ELF-1 (cell line): ENCODE data around the gene PLA2G4B.

Source experiments
- DNase-seq: peaks from one replicate; pipeline ENCODE4 v3.0.0-alpha.2; 2016; ENCODE audit warnings: low read depth, low spot score

The PLA2G4B gene, protein sequence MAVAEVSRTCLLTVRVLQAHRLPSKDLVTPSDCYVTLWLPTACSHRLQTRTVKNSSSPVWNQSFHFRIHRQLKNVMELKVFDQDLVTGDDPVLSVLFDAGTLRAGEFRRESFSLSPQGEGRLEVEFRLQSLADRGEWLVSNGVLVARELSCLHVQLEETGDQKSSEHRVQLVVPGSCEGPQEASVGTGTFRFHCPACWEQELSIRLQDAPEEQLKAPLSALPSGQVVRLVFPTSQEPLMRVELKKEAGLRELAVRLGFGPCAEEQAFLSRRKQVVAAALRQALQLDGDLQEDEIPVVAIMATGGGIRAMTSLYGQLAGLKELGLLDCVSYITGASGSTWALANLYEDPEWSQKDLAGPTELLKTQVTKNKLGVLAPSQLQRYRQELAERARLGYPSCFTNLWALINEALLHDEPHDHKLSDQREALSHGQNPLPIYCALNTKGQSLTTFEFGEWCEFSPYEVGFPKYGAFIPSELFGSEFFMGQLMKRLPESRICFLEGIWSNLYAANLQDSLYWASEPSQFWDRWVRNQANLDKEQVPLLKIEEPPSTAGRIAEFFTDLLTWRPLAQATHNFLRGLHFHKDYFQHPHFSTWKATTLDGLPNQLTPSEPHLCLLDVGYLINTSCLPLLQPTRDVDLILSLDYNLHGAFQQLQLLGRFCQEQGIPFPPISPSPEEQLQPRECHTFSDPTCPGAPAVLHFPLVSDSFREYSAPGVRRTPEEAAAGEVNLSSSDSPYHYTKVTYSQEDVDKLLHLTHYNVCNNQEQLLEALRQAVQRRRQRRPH

DNA sequence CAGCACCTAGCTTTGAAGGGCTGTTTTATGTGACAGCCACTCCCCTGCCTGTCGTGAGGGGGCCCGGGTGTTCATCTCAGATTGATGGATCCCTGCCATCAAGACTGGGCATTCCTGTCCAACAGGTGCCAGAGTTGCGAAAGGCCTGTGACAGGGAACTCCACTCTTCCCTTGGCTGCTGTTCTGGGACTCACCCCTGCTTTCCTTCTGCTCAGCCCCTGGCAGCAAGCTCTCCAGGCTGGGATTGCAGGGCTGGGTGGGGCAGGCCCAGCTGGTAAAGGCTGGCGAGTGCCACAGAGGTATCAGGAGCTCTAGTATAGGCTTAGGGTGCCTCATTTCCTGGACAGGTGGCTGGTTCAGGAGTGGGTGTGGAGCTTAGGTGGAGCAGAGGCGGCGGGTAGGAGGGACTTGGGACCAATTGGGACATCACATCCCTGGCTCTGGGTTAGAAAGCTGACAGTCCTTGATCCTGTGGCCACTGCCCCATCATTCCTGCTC, at the start of gene PLA2G4B:
TSS of gene PLA2G4B (plus strand) at position 448 of the 498 bp plus-strand sequence. CDS start 67 bp downstream, outside the sequence.
- no peak for DNase-seq

GRCh38 chr15:41789236-41789635, 49.4 kb upstream of the PLA2G4B start:
- DNase-seq: no peak

DNA sequence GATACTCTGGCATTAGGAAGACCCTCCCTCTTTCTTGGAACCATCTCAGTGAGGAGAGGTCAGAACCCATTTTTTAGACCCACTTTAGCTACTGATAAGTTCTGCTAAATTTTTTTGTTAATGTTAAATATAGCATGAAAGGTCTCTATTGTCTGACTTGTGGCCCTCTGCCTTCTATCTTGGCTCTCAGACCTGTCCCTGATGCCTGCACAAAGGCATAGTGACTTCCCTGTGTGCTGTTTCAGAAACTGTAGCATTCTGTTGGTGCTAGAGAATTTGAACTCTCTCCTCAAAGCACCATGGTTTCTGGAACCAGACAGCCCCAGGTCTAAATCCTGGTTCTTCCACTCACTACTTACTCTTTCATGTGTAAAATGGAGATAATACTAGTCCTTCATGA, 49.0 kb upstream of the PLA2G4B start:
- no peak for DNase-seq

DNA sequence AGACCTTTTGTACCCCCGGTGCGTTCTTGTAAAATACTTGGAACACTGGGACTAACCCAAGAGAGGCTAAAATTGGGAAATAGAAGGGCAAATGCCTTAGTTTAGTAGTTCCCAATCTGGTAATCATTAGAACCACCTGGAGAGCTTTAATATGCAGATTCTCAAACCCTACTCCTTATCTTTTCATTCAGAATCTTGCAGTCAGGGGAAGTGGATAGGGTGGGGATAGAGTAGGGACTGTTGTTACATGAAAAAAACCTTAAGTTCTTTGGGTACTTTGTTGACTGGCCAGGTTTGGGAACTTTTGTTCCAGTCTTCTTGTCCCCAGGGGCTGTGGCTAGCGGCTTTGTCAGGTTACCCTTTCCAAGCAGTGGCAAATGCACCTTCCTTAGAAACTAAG, 48.5 kb upstream of the PLA2G4B start:
- no peak for DNase-seq

DNA sequence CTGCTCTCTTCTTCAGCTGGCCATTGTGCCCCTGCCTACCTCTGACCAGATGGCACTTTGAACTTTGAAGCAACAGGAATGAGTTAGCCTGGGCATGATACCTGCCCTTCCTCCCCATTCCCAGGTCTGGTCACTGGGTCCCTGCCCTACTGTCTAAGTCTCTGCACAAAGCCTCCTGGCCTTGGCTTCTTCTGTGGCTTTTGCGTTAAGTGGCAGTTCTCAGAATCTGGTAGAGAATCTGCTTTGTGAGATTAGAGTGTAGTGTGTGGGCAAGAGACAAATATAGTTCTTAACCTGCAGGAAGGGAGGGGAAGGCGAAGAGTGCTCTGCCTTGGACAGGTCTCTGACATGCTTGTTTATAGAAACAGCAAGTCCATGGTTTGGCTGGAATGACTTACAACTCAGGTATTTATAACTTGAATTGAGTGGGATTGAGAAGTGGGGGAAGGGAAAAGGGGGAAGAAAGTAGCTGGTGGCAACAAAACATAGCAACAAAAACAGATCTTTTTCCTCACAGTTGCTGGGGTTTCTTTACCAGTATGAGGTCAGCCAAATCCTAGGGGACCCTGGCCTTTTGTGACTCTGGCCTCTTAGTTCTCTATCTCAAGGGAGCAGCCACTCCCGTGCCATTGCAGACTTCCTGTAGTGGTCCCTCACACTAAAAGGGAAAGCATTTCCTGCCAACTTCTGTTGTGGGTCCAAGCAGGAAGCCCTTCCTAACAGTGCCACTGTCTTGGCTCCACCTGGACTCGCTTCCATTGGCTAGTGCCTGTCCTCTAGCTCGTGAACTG, 47.7 kb upstream of the PLA2G4B start:
- DNase-seq: peak; percentile 53

GRCh38 chr15:41791547-41791937, 47.1 kb upstream of the PLA2G4B start:
- DNase-seq: no peak

GRCh38 chr15:41792000-41792637, 46.5 kb upstream of the PLA2G4B start:
- DNase-seq: no peak

DNA sequence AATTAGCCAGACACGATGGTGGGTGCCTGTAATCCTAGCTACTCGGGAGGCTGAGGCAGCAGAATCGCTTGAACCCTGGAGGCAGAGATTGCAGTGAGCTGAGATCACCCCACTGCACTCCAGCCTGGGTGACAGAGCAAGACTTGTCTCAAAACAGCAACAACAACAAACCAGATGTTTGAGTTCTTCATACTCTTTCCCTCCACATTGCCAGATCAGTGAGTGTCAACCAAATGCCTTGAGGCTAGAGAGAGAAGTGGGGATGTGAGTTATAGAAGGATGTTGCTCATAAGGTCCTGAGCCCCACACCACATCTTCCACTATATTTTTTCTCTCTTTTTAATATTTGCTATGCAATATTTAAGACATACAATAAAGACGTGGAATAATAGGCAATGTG, 44.6 kb upstream of the PLA2G4B start:
- no peak for DNase-seq

- DNase-seq: no peak
Observed at GRCh38 chr15:41795996-41796856, 42.4 kb upstream of the PLA2G4B start.

GRCh38 chr15:41797201-41797944, 41.3 kb upstream of the PLA2G4B start:
- peak; percentile 47 for DNase-seq

GRCh38 chr15:41798607-41799487, 39.8 kb upstream of the PLA2G4B start:
- DNase-seq: no peak

DNA sequence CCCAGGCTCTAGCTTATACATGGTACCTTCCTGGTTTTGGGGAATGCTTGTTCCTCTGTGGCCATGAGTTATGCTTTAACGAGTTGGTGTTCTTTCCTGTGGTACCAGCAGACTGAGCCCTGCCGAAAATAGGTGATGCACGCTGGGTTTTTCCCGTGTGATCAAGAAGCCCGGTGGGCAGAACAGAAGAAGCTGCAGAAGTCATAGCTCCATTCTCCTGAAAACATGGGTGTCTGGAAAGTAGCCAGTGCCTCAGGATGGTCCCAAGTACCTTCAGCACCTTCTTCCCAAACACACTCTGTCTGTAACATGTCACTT, 39.2 kb upstream of the PLA2G4B start:
- no peak for DNase-seq

- DNase-seq: no peak
Observed at GRCh38 chr15:41801185-41801584, 37.5 kb upstream of the PLA2G4B start.

DNA sequence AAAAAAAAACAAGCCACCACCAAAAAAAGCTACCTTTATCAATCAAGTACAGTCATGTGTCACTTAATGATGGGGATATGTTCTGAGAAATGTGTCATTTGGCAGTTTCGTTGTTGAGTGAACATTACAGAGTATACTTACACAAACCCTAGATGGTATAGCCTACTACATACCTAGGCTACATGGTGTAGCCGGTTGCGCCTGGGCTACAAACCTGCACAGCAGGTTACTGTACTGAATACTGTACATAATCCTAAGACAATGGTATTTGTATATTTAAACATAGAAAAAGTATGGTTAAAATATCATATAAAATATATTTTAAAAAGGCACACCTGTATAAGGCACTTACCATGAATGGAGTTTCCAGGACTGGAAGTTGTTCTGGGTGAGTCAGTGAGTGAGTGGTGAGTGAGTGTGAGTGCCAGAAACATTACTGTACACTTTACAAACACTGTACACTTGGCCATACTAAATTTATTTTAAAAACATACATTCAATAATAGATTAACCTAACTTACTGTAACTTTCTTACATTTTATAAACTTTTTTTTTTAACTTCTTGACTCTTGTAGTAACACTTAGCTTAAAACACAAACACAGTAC, 36.7 kb upstream of the PLA2G4B start:
- DNase-seq: no peak

GRCh38 chr15:41804361-41804760, 34.3 kb upstream of the PLA2G4B start:
- peak; percentile 79 for DNase-seq

- no peak for DNase-seq
Observed at GRCh38 chr15:41804916-41805666, 33.6 kb upstream of the PLA2G4B start.

- DNase-seq: no peak
Observed at GRCh38 chr15:41805711-41806110, 32.9 kb upstream of the PLA2G4B start.
